Measurements from ENCODE around the gene CS. TPM values are rescaled to one million over a fixed set of nuclear protein-coding genes. Genes with fewer than 3 reads are reported as not detected.
"Not testable (repeated sequence)": the region's sequence is repeated elsewhere in the genome, so short reads cannot be mapped to it uniquely, and the experiment has no call there.

Gene CS
- total and polyA plus RNA-seq, 2 donors (not counting 1 experiment from before 2014, with no cell fraction given) = 117 to 170 TPM

DNA sequence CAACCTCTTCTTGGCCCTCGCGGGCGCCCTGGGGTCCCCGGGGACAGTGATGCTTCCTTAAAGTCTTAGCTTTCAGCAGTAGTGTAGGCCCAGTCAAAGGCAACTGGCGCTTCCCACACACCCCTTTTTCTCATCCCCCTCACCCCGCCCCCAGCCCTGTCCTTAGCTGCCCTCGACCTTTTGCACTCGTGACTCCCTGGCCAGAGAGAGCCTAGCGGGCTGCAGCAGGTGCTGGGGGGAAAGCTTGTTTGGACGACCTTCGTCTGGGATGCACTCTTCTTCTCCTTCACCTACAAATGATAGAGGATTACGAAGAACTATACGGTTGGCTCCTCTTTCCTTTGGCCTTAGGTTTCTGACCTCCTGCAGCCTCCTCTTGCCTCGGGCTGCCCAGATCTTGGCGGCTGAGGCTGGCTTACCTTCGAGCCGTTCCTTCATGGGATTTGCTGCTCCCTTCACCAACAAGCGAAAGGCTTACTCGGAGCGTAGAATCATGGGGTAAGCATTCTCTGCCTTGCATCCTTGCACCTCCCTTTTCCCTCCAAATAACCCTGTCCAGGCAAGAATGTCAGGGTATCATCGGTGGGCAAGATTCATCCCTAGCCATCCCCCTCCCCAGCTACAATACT is 32.6 kb downstream of the CS start:
- Histone ChIP-seq H3K9ac (ENCODE audit: insufficient read depth, low read length) (peak overlapping the region; percentile 40), H3K4me3 (replicated peaks in 1 of 4; ENCODE audit: control extremely low read depth in 1 of 4, insufficient read depth in 1 of 4, low read depth in 3 of 4, low read length in 4 of 4) (peak overlapping the region; percentile 68 to 82 (median 74)), H3K36me3 (ENCODE audit: control insufficient read depth, insufficient read depth, low read length) (peaks cover 6% of the 10 kb centered on the region), H3K27me3 (ENCODE audit: control insufficient read depth, insufficient read depth, low read length) (no peaks in the 10 kb centered on the region), H2AFZ (ENCODE audit: low read length) (peak overlapping the region; percentile 79), H4K20me1 (ENCODE audit: control insufficient read depth, extremely low read depth, insufficient read depth, low read length) (no peaks in the 10 kb centered on the region), H3K9me3 (ENCODE audit: control insufficient read depth, insufficient read depth, low read depth, low read length) (no peaks in the 10 kb centered on the region), H3K79me2 (ENCODE audit: control insufficient read depth, insufficient read depth, low read length) (no peaks in the 10 kb centered on the region), H3K4me1 (ENCODE audit: control insufficient read depth, extremely low read depth, insufficient read depth, low read length) (peaks cover 3% of the 10 kb centered on the region), H3K27ac (ENCODE audit: insufficient read depth, low read length) (peak overlapping the region; percentile 31), H3K4me2 (ENCODE audit: extremely low read depth, insufficient read depth, low read length) (peak overlapping the region; percentile 83)
- no peak for DNase-seq (ENCODE audit: low read depth in 2 of 2)
- TF ChIP-seq, protein P1, sequence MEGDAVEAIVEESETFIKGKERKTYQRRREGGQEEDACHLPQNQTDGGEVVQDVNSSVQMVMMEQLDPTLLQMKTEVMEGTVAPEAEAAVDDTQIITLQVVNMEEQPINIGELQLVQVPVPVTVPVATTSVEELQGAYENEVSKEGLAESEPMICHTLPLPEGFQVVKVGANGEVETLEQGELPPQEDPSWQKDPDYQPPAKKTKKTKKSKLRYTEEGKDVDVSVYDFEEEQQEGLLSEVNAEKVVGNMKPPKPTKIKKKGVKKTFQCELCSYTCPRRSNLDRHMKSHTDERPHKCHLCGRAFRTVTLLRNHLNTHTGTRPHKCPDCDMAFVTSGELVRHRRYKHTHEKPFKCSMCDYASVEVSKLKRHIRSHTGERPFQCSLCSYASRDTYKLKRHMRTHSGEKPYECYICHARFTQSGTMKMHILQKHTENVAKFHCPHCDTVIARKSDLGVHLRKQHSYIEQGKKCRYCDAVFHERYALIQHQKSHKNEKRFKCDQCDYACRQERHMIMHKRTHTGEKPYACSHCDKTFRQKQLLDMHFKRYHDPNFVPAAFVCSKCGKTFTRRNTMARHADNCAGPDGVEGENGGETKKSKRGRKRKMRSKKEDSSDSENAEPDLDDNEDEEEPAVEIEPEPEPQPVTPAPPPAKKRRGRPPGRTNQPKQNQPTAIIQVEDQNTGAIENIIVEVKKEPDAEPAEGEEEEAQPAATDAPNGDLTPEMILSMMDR (conservative IDR thresholded peaks at IDR 0.05 in 1 of 2, IDR thresholded peaks at IDR 0.05 in 1 of 2; ENCODE audit: low read depth in 1 of 2, low read length in 2 of 2) = no peak
- TF ChIP-seq EZH2 (IDR thresholded peaks at IDR 0.05; ENCODE audit: low read length, missing control alignments) = no peak

GRCh38 chr12:56266693-56267442 is 33.3 kb downstream of the CS start, which contains the start of gene COQ10A:
COQ10A (plus strand) TSS chr12:56266942; CDS start chr12:56267119, 177 bp downstream.
- Histone ChIP-seq H3K27me3 (ENCODE audit: control insufficient read depth, insufficient read depth, low read length) (no peaks in the 10 kb centered on the region), H3K79me2 (ENCODE audit: control insufficient read depth, insufficient read depth, low read length) (no peaks in the 10 kb centered on the region), H3K9ac (ENCODE audit: insufficient read depth, low read length) (peak within 1 kb of the TSS; percentile 81), H4K20me1 (ENCODE audit: control insufficient read depth, extremely low read depth, insufficient read depth, low read length) (no peaks in the 10 kb centered on the region), H3K4me3 (replicated peaks in 1 of 4; ENCODE audit: control extremely low read depth in 1 of 4, insufficient read depth in 1 of 4, low read depth in 3 of 4, low read length in 4 of 4) (peak within 1 kb of the TSS; percentile 68 to 82 (median 74)), H3K36me3 (ENCODE audit: control insufficient read depth, insufficient read depth, low read length) (peaks cover 4% of the 10 kb centered on the region), H2AFZ (ENCODE audit: low read length) (peak within 1 kb of the TSS; percentile 89), H3K4me1 (ENCODE audit: control insufficient read depth, extremely low read depth, insufficient read depth, low read length) (peaks cover 6% of the 10 kb centered on the region), H3K27ac (ENCODE audit: insufficient read depth, low read length) (peak within 1 kb of the TSS; percentile 92), H3K4me2 (ENCODE audit: extremely low read depth, insufficient read depth, low read length) (peak within 1 kb of the TSS; percentile 93), H3K9me3 (ENCODE audit: control insufficient read depth, insufficient read depth, low read depth, low read length) (no peaks in the 10 kb centered on the region)
- TF ChIP-seq EZH2 (IDR thresholded peaks at IDR 0.05; ENCODE audit: low read length, missing control alignments) = no peak
- TF ChIP-seq, protein P1 (conservative IDR thresholded peaks at IDR 0.05 in 1 of 2, IDR thresholded peaks at IDR 0.05 in 1 of 2; ENCODE audit: low read depth in 1 of 2, low read length in 2 of 2) = peak; percentile 56 to 75
- peak; percentile 80 to 84 for DNase-seq (ENCODE audit: low read depth in 2 of 2)

DNA sequence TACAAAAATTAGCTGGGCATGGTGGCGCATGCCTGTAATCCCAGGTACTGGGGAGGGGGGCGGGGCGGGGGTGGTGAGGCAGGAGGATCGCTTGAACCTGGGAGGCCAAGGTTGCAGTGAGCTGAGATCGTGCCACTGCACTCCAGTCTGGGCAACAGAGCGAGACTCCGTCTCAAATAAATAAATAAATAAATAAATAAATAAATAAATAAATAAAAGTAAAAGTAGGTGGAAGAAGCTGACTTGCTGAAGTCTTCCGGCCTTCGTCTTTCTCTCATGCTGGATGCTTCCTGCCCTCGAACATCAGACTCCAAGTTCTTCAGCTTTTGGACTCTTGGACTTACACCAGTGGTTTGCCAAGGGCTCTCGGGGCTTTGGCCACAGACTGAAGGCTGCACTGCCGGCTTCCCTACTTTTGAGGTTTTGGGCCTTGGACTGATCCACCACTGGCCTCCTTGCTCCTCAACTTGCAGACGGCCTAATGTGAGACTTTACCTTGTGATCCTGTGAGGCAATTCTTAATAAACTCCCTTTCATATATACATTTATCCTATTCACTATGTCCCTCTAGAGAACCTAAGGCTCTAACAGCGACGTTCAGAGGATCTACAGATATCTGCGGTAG is 34.0 kb downstream of the CS start:
- H3K9me3 ChIP-seq (ENCODE audit: control insufficient read depth, insufficient read depth, low read depth, low read length); H4K20me1 ChIP-seq (ENCODE audit: control insufficient read depth, extremely low read depth, insufficient read depth, low read length); DNase-seq (ENCODE audit: low read depth in 2 of 2); H3K79me2 ChIP-seq (ENCODE audit: control insufficient read depth, insufficient read depth, low read length); H3K4me1 ChIP-seq (ENCODE audit: control insufficient read depth, extremely low read depth, insufficient read depth, low read length); H3K27me3 ChIP-seq (ENCODE audit: control insufficient read depth, insufficient read depth, low read length); H3K36me3 ChIP-seq (ENCODE audit: control insufficient read depth, insufficient read depth, low read length): not testable (repeated sequence)
- H3K27ac ChIP-seq (ENCODE audit: insufficient read depth, low read length) = peak overlapping the region; percentile 92
- H2AFZ ChIP-seq (ENCODE audit: low read length) = peak overlapping the region; percentile 89
- H3K4me3 ChIP-seq (replicated peaks in 1 of 4; ENCODE audit: control extremely low read depth in 1 of 4, insufficient read depth in 1 of 4, low read depth in 3 of 4, low read length in 4 of 4) = peak overlapping the region; percentile 68 to 82 (median 74)
- H3K4me2 ChIP-seq (ENCODE audit: extremely low read depth, insufficient read depth, low read length) = peak overlapping the region; percentile 93
- H3K9ac ChIP-seq (ENCODE audit: insufficient read depth, low read length) = peak overlapping the region; percentile 81

GRCh38 chr12:56262955-56263354 is 37.2 kb downstream of the CS start:
- not testable (repeated sequence) for H3K27me3 ChIP-seq (ENCODE audit: control insufficient read depth, insufficient read depth, low read length); H3K36me3 ChIP-seq (ENCODE audit: control insufficient read depth, insufficient read depth, low read length); H3K9ac ChIP-seq (ENCODE audit: insufficient read depth, low read length); H4K20me1 ChIP-seq (ENCODE audit: control insufficient read depth, extremely low read depth, insufficient read depth, low read length); H2AFZ ChIP-seq (ENCODE audit: low read length); H3K27ac ChIP-seq (ENCODE audit: insufficient read depth, low read length); DNase-seq (ENCODE audit: low read depth in 2 of 2); H3K4me1 ChIP-seq (ENCODE audit: control insufficient read depth, extremely low read depth, insufficient read depth, low read length); H3K4me3 ChIP-seq (replicated peaks in 1 of 4; ENCODE audit: control extremely low read depth in 1 of 4, insufficient read depth in 1 of 4, low read depth in 3 of 4, low read length in 4 of 4); H3K9me3 ChIP-seq (ENCODE audit: control insufficient read depth, insufficient read depth, low read depth, low read length); H3K79me2 ChIP-seq (ENCODE audit: control insufficient read depth, insufficient read depth, low read length); H3K4me2 ChIP-seq (ENCODE audit: extremely low read depth, insufficient read depth, low read length)
